Erythroblast (primary cell): ENCODE data around the gene WDR4.

Experiments
- GATA1 ChIP-seq: IDR thresholded peaks from 2 replicates; pipeline ENCODE4 v1.6.1; 2011; ENCODE audit warnings: low read depth, mild to moderate bottlenecking, control low read depth, low read length, moderate library complexity
- POLR2A ChIP-seq: IDR thresholded peaks from 2 replicates; pipeline ENCODE4 v1.6.1; 2011; ENCODE audit warnings: mild to moderate bottlenecking, low read length

DNA sequence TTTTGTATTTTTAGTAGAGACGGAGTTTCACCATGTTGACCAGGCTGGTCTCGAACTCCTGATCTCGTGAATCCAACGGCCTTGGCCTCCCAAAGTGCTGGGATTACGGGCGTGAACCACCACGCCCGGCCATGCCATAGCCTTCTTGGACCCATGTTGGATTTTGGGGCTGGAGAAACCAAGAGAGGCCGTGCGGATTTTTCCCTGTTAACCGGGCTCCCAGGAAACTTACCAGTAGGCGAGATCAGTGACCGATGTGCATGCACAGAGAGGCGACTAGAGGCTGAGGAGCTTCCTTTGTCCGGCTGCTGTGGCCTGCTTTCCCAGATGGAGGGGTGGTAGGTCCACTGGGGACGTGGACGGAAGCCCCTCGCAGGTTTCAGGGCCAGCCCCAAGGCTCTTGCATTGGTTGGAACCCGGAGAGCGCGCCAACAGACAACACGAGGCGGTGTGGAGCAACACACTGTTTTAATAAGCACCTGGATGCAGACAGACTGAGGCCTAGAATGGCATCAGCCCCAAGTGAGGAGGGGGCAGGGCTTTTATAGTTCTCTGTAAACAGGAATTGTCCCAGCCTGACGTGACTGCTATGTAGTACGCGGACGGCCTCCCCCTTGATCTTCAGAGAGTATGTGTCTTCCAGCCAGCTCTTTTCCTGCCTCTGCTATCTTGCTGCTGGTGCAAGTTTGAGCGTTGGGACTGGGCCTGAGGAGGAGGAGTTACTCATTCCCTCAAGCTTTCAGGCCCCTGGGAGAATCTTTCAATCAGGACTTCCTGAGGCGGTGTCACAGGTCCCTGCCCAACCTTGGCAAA lies 46.0 kb upstream of the WDR4 start, which contains the start of gene ERVH48-1:
- TF ChIP-seq POLR2A (no peak), GATA1 (no peak)
